Measurements from ENCODE around the gene PRC1.

Gene PRC1

GRCh38 chr15:90921887-90922286 is 72.4 kb downstream of the PRC1 start:
- no peak for DNase-seq (ENCODE audit: low read depth)
- in situ Hi-C loops (cut with HindIII; ENCODE audit: low sequenced_read_pairs) = no loop called here
- no peak overlapping the region for H3K4me3 ChIP-seq (ENCODE audit: low read depth, low read length)
- TF ChIP-seq CTCF (IDR thresholded peaks at IDR 0.05; ENCODE audit: low read depth, low read length, missing control alignments) = no peak

DNA sequence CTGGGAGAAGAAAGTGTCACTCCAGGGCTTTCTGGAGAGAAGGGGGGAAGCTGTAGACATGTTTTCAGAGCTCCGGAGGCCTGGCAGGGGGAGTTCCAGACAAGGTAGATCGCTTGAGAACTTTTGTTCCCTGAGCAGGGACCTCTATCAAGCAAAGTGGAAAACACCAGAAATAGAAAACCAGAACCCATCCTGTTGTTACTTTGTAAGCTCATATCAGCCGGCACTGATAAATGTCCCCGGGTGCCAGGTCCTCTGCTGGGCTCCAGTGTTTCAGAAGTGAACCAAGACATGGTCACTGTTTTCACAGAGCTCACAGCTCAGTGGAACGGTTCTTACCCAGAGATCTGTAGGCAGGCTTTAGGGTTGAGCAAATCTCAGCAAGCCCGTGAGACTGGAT is 75.5 kb downstream of the PRC1 start:
- no peak for TF ChIP-seq CTCF (IDR thresholded peaks at IDR 0.05; ENCODE audit: low read depth, low read length, missing control alignments)
- DNase-seq (ENCODE audit: low read depth) = no peak
- in situ Hi-C loops (cut with HindIII; ENCODE audit: low sequenced_read_pairs) = no loop called here
- H3K4me3 ChIP-seq (ENCODE audit: low read depth, low read length) = no peak overlapping the region

DNA sequence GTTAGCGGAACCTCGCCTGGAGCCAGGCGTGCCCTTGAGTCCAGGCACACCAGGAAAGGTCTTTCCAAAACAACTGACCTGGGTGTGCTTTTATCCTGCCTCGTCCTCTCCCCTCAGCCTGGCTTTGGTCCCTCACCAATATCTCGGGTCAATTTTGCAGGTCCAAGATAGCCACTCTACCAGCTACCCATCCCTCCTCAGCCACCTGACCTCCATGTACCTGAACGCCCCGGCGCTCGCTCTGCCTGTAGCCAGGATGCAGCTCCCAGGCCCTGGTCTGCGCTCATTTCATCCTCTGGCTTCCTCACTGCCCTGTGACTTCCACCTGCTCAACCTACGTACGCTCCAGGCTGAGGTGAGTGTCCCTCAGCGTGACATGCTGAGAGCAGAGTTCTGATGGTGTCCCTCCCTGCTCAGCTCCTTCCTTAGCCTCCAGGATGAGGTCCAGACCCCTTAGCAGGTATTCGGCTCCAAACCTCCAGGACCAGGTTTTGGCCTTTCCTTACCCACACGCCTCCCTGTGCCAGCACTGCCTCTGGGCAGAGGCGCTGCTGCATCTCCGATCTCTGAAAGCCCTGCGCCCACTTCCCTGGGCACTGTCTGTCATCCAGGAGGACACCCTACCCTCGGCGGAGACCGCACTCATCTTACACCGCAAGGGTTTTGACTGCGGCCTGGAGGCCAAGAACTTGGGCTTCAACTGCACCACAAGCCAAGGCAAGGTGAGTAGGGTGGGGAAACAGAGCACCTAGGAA is 76.1 kb downstream of the PRC1 start:
- in situ Hi-C loops (cut with HindIII; ENCODE audit: low sequenced_read_pairs) = no loop called here
- TF ChIP-seq CTCF (IDR thresholded peaks at IDR 0.05; ENCODE audit: low read depth, low read length, missing control alignments) = no peak
- H3K4me3 ChIP-seq (ENCODE audit: low read depth, low read length) = no peak overlapping the region
- no peak for DNase-seq (ENCODE audit: low read depth)

DNA sequence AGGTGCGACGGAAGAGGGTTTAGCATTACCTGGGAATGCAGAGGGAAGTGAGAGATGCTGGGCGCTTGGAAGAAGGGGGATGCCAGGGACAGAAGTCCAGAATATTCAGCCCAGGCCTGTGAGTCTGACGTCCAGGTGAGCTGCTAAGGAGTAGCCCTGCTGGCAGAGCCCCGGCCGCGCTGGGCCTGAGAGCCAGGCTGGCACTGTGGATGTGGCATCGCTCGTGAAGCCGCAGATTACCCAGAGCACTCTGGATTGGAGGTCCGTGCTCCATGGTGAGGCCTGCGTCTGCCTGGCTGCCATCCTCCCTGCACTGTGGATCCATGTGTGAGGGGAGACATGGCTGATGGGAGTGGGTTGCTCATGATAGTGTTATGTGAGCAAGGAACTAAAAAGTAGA is 76.8 kb downstream of the PRC1 start:
- DNase-seq (ENCODE audit: low read depth) = no peak
- TF ChIP-seq CTCF (IDR thresholded peaks at IDR 0.05; ENCODE audit: low read depth, low read length, missing control alignments) = no peak
- H3K4me3 ChIP-seq (ENCODE audit: low read depth, low read length) = no peak overlapping the region
- in situ Hi-C loops (cut with HindIII; ENCODE audit: low sequenced_read_pairs) = no loop called here

DNA sequence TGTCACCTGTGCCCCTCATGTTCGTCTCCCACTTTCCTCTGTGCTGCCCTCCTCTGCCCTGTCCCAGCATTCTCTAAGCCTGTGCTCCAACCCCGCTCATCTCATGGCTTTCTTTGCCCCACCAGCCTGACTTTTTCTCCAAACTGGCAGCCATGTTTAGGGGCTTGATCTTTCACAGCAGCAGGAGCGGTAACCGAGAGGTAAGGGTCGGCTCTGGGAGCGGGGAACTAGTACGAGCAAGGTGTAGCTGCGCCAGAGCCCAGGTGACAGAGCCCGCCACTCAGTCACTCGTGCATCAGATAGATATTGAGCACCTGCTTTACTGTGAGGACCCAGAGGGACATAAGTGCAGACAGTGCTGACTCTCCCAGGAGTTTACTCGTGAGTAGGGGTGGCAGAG is 77.9 kb downstream of the PRC1 start:
- TF ChIP-seq CTCF (IDR thresholded peaks at IDR 0.05; ENCODE audit: low read depth, low read length, missing control alignments) = no peak
- in situ Hi-C loops (cut with HindIII; ENCODE audit: low sequenced_read_pairs) = no loop called here
- no peak for DNase-seq (ENCODE audit: low read depth)
- no peak overlapping the region for H3K4me3 ChIP-seq (ENCODE audit: low read depth, low read length)

Data from astrocyte of the cerebellum (primary cell).